ENCODE results near the gene PPCDC.

GRCh38 chr15:74989527-74989926, 33.9 kb upstream of the PPCDC start:
- TF ChIP-seq CTCF (IDR thresholded peaks at IDR 0.05) (no peak), POLR2A (IDR thresholded peaks at IDR 0.05) (no peak)
